Globus pallidus (tissue), 1 donor: ENCODE results near the gene PGPEP1.
A peak's percentile ranks its signal among the peaks of the same experiment; 100 is the strongest.
"Not testable (repeated sequence)": the region's sequence is repeated elsewhere in the genome, so short reads cannot be mapped to it uniquely, and the experiment has no call there.

ENCODE experiments used
- DNase-seq: peaks from one replicate; pipeline ENCODE4 v3.0.0-alpha.2; 2015; ENCODE audit warnings: low spot score

PGPEP1 gene

DNA sequence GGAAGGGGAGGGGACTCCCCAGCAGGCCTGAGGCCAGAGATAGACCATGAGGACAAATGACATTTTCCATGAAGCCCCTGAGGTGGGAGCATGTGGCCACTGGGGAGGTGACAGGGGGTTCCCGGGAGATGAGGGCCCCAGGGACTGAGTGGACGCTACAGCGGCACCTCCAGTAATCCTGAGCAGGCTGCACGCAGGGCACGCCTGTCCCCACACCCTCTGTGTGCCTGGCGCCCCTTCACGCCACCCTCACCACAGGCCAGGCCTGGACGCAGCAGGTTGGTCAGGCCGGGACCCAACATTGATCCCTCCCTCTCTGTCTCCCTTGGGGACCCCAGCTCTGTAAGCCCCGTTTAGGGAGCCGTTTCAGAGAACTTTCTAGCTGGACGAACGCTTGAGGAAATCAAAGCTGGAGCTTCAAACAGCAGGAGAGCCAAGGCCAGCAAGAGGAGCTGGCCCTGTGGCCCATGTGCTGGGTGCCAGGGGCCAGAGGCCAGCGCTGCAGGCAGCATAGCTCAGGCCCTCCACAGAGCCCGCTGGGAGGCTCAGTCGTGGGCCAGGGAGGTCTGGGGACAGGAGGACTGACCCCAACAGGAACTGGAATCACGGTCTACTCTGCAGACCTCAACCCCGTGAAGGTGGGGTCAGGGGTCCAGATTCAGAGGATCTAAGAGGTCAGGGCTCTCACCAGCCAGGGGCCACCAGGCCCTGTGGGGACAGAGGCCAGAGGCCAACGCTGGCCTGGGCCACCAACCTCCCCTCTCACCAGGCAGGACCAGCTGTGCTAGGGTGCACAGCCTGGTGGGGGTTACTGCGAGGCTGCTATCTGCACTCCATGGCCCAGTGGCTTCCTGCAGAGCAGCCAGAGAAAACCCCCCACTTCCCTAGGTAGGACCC is 32.1 kb upstream of the PGPEP1 start:
- no peak for DNase-seq

DNA sequence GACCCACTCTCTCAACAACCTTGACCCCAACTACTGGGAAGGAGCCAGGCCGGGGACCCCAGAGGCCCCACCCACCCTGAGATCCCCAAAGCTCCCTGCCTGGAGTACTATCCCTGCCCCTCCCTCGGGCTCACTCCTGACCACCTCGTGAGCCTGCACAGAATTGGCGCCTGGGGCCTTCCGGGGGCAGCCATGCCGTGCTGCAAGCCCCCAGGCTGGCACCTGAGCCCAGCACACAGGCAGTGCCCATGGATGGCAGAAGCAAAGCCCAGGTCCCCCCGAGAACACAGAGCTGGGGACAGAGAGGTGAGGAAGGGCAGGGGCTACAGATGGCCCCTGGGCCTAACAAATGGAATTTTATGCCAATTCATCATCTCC is 31.5 kb upstream of the PGPEP1 start:
- DNase-seq: no peak

DNA sequence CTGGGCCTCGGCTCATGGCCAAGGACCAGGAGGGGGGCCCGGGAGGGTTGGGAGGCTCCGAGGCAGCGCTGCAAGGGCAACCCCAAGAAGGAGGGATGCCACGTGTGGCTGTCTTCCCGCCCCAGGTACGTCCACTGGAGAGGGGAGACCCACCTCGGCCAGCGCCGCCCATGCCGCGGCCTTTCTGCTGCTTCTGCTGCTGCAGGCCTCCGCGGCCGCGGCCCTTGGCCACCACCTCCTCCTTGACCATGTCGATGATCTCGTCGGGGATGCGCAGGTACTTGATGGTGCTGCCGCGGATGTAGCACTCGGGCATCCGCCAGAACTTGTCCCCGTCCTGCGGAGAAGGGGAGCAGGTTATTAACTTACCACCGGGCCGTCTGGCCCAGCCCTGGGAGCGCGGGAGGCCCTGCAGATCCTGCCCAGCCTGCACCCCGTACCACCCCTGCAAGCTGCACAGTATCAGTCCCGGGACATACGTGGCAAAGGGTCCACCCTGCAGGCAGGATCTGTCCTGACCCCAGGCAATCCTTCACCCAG is 30.8 kb upstream of the PGPEP1 start:
- no peak for DNase-seq

DNA sequence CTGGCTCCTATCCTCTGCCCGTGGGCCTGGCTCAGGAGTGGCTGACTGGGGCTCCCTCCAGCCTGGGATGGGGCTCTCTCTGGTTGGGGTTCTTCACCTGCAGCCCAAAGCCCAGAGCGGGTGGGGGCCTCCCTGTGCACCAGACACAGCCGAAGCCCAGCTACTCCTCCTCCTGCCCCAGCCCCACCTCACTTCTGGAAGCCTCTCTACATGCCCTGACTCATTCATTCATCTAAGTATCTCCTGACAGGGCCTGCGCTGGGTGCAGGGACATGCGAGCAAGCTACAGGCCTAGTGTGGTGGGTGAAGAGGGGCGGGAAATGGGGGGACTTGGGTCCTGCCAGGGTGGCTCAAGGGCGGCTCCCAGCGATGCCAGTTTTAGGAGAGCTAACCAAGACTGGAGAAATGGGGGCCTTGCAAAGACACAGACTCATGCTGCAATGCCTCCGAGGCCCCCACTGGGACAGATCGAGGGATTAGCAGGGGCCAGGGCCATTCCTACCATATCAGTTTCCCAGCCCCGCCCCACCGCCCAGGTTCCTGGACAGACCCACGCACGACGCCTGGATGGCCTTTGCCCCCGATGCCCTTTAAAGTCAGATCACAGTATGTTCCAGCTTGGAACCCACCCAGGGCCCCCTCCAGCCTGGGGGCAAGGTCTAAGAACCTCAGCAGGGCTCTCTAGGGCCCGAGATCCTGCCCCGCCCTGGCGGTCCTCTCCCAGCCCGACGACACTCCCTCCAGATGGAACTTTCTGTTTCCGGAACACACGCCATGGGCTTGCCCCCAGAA is 30.1 kb upstream of the PGPEP1 start:
- no peak for DNase-seq

DNA sequence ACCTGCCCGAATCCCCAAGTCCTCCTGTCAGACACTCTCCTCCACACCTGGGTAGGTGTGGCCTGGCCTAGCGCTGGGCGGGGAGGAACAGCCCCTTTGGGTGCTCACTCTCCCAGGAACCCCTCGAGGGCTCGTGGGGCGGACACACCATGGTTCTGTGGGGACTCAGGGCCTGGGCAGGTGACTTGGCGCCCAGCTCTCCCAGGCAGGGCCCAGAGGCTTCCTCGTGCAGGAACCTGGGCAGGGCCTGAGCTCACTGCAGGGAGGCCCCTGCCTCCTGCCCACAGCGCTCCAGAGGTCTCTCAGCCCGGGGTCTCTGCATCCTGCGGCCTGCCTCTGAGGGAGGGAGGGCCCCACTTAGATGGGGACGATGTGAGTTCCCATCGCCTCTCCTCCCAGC is 29.4 kb upstream of the PGPEP1 start:
- DNase-seq: no peak

DNA sequence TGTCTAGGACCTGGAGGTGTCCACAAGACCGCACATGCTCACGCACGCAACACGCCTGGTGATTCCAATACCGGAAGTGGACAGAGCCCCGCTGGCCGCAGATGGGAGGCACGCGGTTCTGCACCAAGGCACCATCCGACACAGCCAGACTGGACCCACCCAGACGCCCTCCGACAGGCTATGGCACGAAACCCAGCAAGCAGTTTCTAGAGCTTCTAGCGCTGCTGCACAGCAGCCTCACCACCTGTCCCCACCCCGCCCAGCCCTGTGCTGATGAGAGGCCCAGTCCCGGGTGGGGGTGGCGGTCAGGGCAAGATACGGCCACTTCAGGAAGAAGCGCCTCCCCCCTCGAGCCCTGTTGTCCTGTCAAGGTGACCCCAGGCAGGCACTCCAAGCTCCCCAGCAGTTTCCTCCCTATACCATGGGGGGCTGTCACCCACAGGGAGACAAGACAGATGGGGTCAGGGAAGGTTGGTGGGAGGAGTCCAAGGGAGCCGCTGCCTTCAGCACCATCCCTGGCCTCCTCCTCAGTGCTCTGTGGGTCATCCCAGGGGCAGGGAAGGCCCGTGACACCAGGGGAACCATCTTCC is 28.8 kb upstream of the PGPEP1 start:
- DNase-seq: no peak

DNA sequence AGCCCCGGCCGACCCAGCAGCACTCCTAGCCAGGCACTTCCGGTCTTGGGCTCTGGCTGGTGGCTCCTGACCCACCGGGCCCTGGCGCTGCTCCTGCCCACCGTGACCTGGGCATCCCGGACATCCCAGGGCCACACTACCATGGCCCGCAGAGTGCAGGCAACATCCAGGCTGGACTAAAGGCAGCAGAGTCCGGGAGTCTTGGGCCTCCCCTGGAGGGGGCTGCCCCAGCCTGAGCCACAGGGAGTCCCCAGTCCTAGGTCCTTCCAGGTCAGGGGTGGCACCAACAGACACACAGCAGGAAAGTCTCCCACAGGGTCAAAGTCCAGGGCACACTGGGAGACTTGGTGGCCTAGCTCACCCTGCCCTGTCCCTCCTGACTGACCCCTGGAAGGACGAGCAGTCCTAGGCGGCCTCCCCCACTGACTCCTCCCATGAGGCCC is 28.3 kb upstream of the PGPEP1 start:
- no peak for DNase-seq

DNA sequence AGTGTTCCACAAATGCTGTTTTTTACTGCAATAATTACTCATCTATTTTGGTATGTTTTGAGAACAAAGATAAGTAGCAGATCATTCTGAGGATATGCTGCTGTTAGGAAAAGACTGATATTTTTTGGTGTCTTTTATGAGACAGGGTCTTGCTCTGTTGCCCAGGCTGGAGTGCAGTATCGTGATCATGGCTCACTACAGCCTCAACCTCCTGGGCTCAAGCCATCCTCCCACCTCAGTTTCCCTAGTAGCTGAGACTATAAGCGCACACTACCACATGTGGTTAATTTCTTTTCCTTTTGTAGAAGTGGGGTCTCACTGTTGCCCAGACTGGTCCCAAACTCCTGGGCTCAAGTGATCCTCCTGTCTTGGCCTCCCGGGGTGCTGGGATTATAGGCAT is 27.0 kb upstream of the PGPEP1 start:
- DNase-seq: no peak

DNA sequence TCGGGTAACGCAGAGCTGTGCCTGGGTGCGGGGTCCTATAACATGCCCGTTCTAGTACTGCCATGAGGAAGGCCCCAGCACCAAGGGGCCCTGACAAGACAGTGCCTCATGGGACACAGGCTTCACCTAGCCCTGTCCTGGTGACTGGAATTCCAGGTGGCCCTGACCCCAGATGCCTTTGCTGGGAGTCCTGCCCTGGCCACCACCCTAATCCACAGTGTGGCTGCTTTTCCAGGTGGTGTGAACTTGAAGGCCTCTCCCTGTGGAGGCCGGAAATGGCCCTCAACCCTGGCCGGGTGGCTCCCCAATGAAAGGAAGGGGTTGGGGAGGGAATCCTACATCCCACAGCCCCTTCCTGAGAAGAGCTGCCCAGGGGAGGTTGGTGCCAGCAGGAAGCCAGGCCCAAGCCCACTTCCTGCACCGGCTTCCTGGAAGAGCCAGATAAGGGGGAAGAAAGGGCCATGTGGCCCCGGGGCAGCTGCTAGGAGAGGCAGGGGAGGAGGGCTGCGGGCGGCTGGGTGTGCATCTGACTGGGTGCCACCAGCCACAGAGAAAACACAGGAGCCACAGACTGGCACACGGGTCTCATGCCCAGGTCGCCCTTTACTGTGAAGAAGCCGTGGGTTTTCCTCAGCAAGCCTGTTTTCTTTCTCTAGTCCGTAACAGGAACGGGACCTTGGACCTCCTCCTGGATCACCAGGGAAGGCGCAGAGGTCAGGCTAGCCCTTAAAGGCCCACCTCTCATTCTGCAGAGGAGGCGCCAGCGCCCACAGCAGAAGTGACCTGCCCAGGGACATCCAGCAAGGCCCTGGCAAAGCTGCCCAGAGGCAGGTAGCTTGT is 22.2 kb upstream of the PGPEP1 start:
- no peak for DNase-seq

DNA sequence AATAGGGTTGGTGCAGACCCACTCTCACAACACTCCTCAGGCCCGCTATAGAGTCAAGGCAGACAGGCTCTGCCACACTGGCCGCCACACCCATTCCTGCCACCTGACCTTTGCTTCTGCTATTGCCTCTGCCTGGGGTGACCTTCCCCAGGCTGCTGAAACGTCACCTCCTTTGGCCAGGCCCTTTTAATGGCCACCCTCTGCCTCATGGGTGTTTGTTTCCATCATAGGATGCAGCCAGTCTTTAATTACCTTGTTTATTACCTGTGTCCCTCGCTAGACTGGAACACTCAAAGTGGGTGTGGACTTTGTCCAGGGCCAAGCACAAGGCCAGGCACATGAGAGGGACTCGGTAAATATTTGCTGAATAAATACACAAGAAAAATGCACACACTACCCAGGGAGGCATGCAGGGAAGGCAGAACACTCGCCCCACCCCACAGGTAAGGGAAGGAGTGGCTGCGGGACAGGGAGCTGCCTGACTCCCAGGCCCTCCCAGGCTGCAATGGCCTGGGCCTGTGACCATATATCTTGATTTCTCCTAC is 20.7 kb upstream of the PGPEP1 start:
- DNase-seq: no peak

DNA sequence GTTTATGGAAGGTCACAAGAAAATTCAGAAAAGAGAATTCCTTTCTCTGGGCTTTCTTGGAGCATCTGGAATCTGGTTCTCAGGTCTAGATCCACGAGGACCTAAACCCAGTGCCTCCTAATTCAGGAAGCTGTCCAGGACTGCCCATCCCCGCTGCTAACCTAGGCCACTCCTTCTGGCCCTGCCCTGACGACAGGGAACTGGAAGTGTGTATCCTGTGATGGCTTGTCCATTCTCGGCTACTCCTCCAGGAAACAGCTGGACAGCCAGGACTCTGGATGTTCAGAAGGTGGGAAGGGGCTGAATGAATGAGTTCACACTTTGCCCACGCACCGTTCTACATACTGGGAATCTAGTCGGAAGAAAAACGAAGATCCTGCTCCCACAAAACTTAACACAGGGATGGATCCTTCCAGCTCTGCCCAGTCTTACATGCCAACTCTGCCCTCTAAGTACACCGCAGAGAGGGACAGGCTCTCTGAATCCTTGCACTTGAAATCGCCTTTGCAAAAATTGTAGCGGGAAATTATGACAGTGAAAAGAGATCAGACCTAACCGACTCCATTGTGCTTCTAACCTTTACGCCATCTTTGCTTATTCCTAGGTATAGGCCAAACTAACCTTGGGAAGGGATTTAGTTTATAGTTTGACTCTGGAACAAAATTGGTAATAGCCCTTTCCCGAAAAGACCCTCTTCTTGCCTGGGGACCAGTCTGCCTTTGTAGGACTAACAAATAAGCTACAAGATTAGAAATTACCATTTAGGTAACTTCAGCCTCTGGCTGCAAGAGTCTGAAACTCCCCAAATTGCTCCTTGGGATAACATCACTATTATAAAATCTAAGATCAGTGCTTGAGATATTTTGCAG is 19.3 kb upstream of the PGPEP1 start:
- no peak for DNase-seq

DNA sequence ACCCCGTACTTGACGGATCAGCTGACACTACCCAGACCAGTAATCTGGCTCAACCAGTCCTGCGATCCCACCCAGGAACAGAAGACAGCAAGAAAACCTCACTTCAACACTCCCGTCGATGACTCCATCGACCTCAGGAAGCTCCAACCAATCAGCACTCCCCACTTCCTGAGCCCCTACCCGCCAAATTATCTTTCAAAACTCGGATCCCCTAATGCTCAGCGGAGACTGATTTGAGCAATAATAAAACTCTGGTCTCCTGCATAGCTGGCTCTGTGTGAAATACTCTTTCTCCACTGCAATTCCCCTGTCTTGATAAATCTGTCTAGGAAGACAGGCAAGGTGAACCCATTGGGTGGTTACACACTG is 18.7 kb upstream of the PGPEP1 start:
- no peak for DNase-seq

DNA sequence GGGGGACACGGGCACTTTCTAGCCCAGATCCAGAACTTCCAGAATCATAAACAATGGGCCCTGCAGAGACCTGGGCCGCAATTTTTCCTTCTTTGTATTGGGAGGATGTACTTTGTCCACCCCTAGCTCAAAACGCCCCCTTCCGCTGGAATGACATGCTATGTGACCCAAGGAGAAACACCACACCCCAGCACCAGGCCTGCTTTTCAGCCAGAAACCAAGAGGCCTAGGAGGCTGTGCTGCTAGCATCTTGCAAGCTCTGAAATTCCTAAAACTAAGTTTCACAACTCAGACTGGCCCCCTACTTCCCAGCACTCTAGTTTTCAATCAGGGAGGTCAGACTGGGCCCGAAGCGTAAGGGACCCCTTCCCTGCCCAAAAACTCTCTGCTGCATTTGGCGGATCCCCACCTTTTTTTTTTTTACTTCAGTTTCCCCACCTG is 18.1 kb upstream of the PGPEP1 start:
- DNase-seq: no peak

DNA sequence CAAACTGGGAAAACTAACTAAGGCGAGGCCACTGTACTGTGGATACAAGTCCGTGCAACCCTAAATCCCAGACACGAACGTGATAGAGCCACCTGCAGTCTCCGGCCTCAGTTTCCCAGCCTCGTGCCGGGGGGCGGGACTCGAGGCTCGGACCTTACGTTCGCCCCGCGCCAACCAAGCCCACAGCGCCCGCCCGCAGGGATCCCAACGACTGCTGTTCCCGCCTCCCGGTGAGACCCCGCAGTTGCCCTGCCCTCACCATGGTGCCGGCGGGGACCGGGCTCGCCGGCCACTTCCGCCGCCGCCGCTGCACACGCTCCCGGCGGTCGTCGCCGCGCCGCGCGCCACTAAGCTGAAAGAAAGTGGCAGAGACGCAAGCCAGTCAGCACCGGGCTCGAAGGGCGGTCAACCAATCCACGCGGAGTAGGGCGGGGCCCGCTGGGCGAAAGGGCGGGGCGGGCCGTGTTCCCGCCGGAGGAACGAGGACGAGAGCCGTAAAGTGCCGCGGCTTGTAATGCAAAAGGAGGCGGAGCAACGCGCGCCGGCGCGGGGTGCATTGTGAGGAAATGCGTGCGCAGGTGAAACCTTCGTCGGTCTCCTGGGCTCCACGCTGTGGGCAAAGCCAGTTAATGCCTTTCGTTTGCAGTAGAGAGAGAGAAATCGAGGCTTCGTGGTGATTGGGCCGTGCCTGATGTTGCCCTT is 17.5 kb upstream of the PGPEP1 start, which contains the start of gene LSM4:
TSS of gene LSM4 (minus strand) at position 318 of the 702 bp plus-strand sequence. CDS start at position 262, 56 bp downstream.
- peak; percentile 93 for DNase-seq

DNA sequence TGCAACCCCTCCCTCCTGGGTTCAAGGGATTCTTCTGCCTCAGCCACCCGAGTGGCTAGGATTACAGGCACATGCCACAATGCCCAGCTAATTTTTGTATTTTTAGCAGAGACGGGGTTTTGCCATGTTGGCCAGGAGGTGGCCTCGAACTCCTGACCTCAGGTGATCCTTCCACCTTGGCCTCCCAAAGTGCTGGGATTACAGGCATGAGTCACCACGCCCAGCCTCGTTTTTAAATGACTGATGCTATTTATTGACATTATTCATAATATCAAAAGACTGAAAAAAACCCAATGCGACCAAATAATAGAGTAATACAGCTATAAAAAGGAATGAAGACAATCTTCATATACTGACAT is 16.0 kb upstream of the PGPEP1 start:
- not testable (repeated sequence) for DNase-seq

DNA sequence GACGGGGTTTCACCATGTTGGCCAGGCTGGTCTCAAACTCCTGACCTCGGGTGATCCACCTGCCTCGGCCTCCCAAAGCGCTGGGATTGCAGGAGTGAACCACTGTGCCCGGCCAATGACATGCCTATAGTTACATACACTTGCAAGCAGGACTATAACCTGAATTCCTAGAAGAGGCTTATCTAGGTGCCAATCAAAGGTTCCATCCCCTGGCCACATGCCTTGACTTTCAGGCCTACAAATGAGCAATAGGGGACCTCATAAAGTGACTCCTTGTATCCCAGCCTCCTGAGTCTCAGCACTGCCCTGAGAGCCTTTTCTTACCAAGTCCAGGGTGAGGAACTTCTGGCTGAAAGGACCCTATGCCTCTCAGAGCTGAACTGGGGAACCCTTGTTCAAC is 13.6 kb upstream of the PGPEP1 start:
- DNase-seq: no peak

DNA sequence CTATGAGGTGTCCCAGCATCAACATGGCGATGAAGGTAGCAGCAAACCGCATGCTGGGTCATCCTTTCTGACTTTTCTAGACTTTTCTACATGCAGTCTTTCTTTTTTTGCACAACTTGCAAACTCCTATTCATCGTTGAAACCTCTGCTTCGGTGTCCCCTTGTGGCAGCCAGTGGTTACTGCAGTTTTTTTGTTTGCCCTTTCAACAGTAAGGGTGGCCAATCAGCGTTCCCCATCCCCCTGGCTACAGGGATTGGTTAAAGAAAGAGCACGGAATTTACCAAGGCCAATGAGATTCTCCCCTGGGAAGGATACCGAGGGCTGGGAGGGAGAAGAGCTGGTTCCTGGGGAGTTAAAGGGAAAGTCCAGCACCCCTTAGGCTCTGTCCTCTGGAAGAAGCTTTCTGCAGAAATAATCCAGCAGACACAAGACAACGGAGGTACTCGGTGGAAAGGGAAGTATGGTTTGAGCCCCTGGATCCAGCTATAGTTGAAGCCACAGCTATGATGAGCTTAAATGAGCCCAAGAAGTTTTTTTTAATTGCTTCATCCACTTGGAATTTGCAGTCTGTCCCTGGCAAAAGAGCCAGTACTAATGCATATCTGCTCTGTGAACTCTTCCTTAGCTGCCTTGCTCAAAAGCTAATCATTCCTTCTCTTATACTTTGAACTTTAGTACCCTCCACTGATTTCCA is 11.9 kb upstream of the PGPEP1 start:
- DNase-seq: peak; percentile 97

DNA sequence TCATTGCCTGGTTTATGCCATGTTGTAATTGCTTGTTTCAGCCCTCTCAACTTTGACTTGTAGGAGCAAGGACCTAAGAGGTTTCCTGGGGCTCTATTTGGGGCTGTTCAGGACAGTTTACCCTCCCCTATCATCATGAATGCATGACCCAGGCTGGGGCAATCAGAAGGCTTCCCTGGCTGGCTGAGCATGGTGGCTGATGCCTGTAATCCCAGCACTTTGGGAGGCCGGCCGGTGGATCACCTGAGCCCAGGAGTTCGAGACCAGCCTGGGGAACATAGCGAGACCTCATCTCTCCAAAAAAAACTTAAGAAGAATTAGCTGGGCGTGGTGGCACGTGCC is 11.4 kb upstream of the PGPEP1 start:
- DNase-seq: no peak

DNA sequence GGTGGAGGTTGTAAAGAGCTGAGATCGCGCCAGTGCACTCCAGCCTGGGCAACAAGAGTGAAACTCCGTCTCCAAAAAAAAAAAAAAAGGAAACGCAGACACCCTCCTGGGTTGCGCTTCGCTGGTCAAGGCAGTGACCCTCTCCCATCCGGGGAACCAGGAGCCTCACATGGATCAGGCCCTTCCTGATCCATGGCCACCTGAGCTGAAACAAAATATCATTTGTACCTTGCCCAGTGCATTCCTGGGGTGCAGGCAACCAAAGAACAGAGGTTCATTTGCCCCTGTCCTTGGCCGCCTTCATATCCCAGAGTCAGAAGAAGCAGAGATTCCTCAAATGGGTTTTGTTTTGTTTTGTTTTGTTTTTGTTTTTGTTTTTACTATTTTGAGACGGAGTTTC is 9.5 kb upstream of the PGPEP1 start:
- no peak for DNase-seq
